Dermis microvascular lymphatic vessel endothelial cell (primary cell): ENCODE results near the gene GPR157. TPM values are rescaled to one million over a fixed set of nuclear protein-coding genes. Genes with fewer than 3 reads are reported as not detected.
"Not testable (repeated sequence)": the region's sequence is repeated elsewhere in the genome, so short reads cannot be mapped to it uniquely, and the experiment has no call there.

Source experiments
- DNase-seq, 2 donors: peaks; one replicate each; pipeline versions ENCODE4 v3.0.0 to v3.0.0-alpha.2; 2010; ENCODE audit warnings: low read depth in 2 of 2
- total RNA-seq: library from RNA; depleted of rRNA; stranded (reverse); fragments of >200 nt; gene quantifications from 2 replicates; pipeline ENCODE4 v1.2.1, GENCODE V29; 2014

GPR157 gene
- total RNA-seq: 3.9 and 5.1 TPM in 2 replicates

- peak; percentile 39 to 82 for DNase-seq
These were observed at the start of gene GPR157 for GRCh38 chr1:9128520-9129265. TSS of gene GPR157 (minus strand) at chr1:9129102. CDS start at chr1:9129027, 75 bp downstream.

- DNase-seq: no peak
These were observed 45.9 kb upstream of the GPR157 start for GRCh38 chr1:9174762-9175161.

DNA sequence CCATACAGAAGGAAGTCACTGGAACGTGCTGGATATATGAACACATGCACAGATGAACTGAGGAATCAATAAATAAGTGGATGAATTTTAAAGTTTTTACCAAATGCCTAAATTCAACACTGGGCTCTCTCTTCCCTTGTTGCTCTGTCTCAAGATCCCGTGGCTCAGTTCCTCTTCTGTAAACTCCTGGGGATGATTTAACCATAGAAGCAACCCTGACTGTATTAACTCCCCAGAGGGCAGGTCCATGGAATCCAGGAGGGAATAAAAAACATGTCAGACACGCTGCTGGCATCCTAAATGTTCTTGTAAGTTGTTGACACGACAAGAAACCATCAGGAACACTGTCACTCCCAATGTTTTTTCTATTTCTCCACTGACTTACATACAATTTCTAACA lies 45.3 kb upstream of the GPR157 start:
- no peak for DNase-seq

- DNase-seq: no peak
These were observed 40.8 kb upstream of the GPR157 start for GRCh38 chr1:9169601-9170137.

GRCh38 chr1:9167638-9168037 lies 38.7 kb upstream of the GPR157 start:
- DNase-seq: no peak

DNA sequence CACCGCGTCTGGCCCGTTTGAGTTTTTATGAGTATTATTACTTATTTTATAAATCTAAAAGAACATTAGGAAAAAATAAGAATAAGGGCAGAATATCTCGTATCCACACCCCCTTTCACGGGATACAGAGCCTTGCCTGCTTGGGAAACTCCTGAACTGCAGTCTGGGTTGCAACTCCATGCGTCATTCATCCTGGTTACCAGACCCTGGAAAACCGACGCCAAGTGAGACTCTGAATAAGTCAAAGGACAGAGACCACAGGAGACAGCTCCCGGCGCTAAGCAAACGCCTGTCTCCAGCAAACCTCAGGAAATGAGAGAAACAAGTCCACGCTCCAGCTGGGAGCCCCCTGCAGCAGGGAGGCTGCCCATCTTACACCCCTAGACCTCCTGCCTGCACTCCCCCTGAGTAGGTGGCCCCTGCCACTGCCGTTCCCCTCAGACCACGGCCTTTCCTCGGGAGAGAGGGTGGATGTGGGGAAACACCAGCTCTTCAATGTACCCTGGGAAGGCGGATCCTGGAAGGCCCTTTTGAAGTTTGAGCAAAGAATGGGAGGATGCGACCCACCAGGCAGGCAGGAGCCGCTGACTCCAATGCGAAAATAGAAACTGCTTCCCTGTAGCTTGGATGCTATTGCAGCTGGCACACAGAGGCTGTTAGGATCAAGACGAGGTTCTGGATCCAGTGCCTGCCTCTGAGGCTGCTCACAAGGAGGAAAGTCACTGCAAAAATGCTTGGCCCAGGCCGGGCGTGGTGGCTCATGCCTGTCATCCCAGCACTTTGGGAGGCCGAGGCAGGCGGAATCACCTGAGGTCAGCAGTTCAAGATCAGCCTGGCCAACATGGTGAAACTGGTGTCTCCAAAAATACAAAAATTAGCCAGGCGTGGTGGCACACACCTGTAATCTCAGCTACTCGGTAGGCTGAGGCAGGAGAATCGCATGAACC lies 37.7 kb upstream of the GPR157 start:
- peak in 1 of 2 donors; percentile 95 for DNase-seq

GRCh38 chr1:9165396-9165795 lies 36.5 kb upstream of the GPR157 start:
- DNase-seq: no peak

GRCh38 chr1:9164919-9165318 lies 36.0 kb upstream of the GPR157 start:
- DNase-seq: no peak

GRCh38 chr1:9164532-9164900 lies 35.6 kb upstream of the GPR157 start:
- no peak for DNase-seq

GRCh38 chr1:9161963-9162362 lies 33.1 kb upstream of the GPR157 start:
- DNase-seq: no peak

GRCh38 chr1:9161342-9161741 lies 32.4 kb upstream of the GPR157 start:
- no peak for DNase-seq

DNA sequence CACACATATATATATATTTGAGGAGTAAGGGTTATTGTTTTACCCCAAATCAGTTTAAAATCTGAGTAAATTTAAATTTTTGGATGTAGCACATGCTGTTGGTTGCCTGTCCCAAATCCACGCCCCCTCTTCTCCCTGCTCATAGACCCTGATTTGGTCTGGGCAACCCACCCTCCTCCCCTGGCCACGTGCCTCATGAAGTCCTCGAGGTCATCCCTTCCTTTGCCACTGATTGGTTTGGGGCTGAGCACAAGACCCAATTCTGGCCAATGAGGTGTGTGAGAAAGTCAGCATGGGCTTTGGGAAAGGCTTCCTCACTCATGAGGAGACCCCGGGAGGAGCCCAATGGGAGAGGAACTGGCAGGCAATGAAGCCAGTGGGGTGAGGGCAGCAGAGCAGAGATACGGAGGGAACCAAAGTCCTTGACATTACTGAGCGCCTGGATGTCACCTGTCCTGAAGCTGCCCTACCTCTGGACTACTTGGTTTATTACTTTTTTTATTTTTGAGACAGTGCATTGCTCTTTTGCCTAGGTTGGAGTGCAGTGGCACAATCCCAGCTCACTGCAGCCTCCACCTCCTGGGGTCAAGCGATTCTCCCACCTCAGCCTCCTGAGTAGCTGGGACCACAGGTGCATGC lies 31.3 kb upstream of the GPR157 start:
- DNase-seq: no peak

DNA sequence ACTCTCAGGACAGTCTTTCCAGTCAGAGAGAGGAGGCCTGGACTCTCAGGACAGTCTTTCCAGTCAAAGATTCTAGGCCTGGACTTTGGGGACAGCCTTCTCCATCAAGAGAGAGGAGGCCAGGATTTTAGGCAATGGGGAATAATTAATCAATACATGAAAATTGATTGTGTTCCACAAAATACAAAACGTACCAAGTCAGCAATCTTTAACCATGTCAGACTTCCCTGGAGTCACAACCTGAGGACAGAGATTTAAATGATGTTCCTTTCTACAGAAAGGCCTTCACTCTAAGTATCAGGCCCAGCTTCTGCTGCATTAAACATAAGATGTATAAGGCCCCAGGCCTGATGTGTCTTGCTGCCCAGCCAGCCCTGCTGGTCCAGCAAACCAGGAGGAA lies 27.0 kb upstream of the GPR157 start:
- no peak for DNase-seq

- not testable (repeated sequence) for DNase-seq
These were observed 26.5 kb upstream of the GPR157 start for GRCh38 chr1:9155405-9155804.

DNA sequence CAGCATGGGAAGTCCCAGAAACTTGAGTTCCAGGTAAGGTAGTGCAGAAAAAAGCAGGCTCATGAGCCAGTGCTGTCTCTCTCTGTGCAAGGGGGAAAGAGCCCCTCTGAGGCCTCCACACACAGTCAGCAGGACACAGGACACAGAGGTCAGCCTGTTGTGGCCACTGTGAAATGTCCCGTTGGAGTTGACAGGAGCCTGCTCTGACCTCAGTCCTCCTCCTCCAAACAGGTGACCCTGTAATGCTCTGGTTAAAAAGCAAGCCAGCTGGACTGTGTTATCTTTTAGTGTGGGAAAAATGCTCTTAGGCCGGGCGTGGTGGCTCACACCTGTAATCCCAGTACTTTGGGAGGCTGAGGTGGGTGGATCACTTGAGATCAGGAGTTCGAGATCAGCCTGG lies 24.2 kb upstream of the GPR157 start:
- no peak for DNase-seq

GRCh38 chr1:9152535-9152934 lies 23.6 kb upstream of the GPR157 start:
- DNase-seq: no peak

- no peak for DNase-seq
These were observed 22.5 kb upstream of the GPR157 start for GRCh38 chr1:9151328-9151860.

GRCh38 chr1:9150582-9151327 lies 21.9 kb upstream of the GPR157 start:
- no peak for DNase-seq

DNA sequence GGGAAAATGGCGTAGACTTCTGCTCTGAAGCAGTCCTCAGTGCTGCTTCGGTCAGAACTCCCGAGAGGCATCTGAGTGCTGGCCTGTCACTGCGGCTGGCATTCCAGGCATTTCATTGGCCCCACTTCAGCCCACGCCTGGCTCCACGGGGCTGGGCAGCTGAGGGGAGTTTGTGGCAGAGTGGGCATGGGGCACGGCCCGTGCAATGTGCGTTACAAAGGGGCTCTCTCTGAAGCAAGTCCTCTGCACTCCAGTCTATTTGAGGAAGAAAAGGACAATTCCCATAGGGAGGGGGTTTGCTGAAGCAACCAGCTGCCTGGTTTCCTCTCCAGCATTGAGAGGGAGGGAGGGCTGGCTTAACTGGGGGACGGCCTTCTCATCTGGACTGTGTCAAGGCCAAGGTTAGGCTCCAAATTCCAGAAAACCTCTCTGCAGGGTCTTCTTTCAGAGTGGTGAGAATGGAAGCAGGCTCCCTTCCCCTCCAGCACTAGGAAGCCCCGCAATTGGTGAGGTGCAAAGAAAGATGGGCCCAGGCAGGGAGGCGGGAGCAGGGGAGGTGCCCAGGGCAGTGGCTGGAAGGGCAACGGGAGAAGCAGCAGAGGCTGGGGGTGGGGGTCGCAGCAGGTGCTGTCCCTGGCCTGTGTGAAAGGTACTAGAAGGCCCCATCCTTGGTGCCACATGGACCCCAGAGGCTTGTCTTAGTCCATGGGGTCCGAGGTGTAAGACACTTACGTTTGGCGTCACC lies 21.1 kb upstream of the GPR157 start:
- no peak for DNase-seq

DNA sequence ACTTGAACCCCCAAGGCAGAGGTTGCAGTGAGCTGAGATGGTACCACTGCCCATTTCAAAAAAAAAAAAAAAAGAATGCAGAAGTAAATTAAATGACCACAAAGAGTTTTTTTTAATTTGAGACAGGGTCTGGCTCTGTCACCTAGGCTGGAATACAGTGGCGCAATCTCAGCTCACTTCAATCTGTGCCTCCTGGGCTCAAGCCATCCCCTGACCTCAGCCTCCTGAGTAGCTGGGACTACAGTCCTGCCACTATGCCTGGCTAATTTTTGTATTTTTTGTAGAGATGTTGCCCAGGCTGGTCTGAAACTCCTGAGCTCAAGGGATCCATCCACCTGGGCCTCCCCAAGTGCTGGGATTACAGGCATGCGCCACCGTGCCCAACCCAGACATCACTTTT lies 20.2 kb upstream of the GPR157 start:
- DNase-seq: no peak
